Activated CD4-positive, alpha-beta T cell treated with anti-CD3 and anti-CD28 coated beads, Interleukin-2, amount 10 ng/mL, durations not matched to agents 24 days and 14 days (primary cell): ENCODE measurements around the gene SELE. TPM values are rescaled to one million over a fixed set of nuclear protein-coding genes. Genes with fewer than 3 reads are reported as not detected.

Experiments
- DNase-seq: peaks from one replicate; pipeline ENCODE4 v3.0.0; 2022
- H3K27ac Mint-ChIP-seq: one replicate; pipeline ENCODE4 v1.8.0; 2022; ENCODE audit warnings: mild to moderate bottlenecking, mixed read lengths
- H3K27me3 Mint-ChIP-seq: one replicate; pipeline ENCODE4 v1.8.0; 2022; ENCODE audit warnings: mixed read lengths
- H3K36me3 Mint-ChIP-seq: one replicate; pipeline ENCODE4 v1.8.0; 2022; ENCODE audit warnings: low read depth, mild to moderate bottlenecking, mixed read lengths
- H3K4me1 Mint-ChIP-seq: one replicate; pipeline ENCODE4 v1.8.0; 2021; ENCODE audit warnings: mixed read lengths
- H3K4me3 Mint-ChIP-seq: one replicate; pipeline ENCODE4 v1.8.0; 2022; ENCODE audit warnings: mild to moderate bottlenecking, moderate library complexity, mixed read lengths
- H3K9me3 Mint-ChIP-seq: one replicate; pipeline ENCODE4 v1.8.0; 2021; ENCODE audit warnings: mixed read lengths
- intact Hi-C: fragments of 100-400 bp; cut with micrococcal nuclease; formaldehyde crosslinking; loops from one replicate; pipeline ENCODE4 v1.15.1; 2023
- total RNA-seq: library from RNA; stranded (reverse); gene quantifications from 2 replicates; pipeline ENCODE4 v1.2.3, GENCODE V29; 2022

SELE gene
- total RNA-seq, 1 donor from 2014 or later, result not detected

DNA sequence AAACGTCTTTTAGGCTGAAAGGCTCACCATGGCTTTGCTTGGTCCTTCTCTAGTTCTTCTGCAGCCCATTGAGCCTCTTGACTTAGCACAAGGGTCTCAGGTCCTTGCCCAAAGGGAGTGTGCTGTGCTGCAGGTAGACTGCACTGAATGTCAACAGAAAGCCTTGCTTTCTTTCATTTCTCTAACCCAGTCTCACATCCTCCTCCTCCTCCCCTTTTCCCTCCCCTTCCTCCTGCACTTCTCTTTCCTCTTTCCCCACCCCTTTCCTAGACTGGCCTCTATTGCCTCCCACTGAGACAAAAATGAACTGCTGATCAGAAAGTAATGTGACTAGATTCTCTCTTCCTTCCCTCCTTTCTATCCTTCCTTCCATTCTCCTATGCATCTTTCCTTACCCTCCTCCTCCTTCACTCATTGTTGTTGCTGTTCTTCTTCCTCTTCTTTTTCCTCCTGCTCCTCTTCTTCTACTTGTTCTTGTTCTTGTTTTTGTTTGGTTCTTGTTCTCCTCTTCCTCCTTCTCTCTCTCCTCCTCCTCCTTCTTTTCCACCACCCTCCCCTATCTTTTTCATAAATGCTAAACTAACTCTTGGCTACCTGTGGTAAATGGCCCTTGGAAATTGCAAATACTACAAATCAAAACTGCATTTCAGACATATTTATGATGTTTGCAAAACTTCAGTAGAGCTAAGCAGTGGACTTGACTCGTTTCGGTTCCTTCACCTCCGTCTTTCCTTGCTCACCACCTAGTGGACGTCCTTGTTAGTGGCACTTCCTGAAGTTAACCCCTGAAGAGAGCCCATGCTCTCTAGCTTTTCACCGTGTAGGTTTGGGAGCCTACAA is 22.2 kb downstream of the SELE start, which contains the start of gene SELL:
Gene SELL, minus strand, starts transcription at position 152 of the 840 bp plus-strand sequence. Its CDS starts 122 bp downstream, at position 30.
- intact Hi-C loops, result loop anchor here (1.0 to 5.0 kb wide), 9 partner anchors 19 to 1244 kb away; partner anchors contain the start of genes F5, METTL18 and SLC19A2
- peaks cover 18% of the 10 kb centered on the region for H3K36me3 Mint-ChIP-seq
- peak within 1 kb of the TSS; percentile 90 for H3K27ac Mint-ChIP-seq
- H3K27me3 Mint-ChIP-seq, result peaks cover 22% of the 10 kb centered on the region
- peak; percentile 94 for DNase-seq
- H3K9me3 Mint-ChIP-seq, result peaks cover 20% of the 10 kb centered on the region
- H3K4me1 Mint-ChIP-seq, result peaks cover 34% of the 10 kb centered on the region
- peak within 1 kb of the TSS; percentile 89 for H3K4me3 Mint-ChIP-seq

DNA sequence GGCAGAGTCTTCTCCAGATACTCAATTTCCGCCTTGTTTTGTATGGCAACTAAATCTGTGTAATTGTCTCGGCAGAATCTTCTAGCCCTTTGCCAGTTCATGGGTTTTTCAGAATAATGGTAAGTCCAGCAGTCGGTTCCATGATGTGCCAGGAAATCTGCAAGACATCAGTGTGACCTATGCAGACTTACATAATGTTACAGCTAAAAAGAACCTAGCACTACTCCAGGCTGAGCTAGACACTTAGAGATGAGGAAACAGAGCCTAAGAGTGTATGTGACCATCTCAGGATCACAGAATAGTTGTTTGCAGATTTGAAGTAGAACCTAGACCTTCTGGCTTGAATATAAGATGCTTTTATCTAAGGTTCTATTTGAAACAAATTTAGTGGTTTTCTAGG is 25.2 kb downstream of the SELE start:
- H3K36me3 Mint-ChIP-seq, result peaks cover 48% of the 10 kb centered on the region
- peaks cover 4% of the 10 kb centered on the region for H3K9me3 Mint-ChIP-seq

DNA sequence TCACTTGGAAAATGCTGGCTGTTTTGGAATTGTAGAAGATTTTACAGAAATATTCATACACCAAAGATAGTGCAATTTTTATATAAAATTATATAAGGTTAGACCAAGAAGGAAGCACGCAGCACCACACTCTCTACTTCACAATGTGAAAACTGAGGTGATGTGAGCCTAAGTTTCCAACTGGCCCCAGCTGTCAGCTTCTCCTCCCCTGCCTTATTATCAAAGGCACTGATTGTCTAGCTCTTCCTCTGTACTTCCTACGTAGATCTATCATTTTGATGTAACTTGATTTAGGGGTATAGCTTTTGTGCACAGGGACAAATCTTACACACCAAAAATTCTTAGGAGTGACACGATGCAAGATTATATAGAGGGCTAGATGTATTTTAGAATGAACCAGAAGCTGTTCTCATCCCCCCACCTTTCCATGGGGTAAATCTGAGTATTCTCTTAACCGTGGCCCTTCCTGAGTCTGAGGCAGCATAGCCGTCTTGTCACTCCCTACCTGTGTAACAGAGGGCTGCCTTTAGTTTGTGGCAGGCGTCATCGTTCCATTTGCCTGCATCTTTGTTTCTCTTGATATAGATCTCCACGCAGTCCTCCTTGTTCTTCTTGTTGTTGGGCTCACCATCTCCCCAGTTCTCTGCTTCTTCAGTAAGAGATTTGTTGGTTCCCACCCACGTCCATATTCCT is 25.8 kb downstream of the SELE start:
- no peaks in the 10 kb centered on the region for H3K27me3 Mint-ChIP-seq
- no peaks in the 10 kb centered on the region for H3K9me3 Mint-ChIP-seq
- peak; percentile 74 for DNase-seq
- intact Hi-C loops, result loop anchor here (1.0 to 5.0 kb wide), 2 partner anchors 11 to 184 kb away; partner anchors contain the start of gene SCYL3
- peak overlapping the region; percentile 96 for H3K4me3 Mint-ChIP-seq
- peak overlapping the region; percentile 90 for H3K27ac Mint-ChIP-seq
- peaks cover 53% of the 10 kb centered on the region for H3K36me3 Mint-ChIP-seq
- peaks cover 67% of the 10 kb centered on the region for H3K4me1 Mint-ChIP-seq

More for the DNA sequence above, 25.2 kb downstream of the SELE start:
- peak; percentile 70 for DNase-seq
- peaks cover 4% of the 10 kb centered on the region for H3K27me3 Mint-ChIP-seq
- H3K27ac Mint-ChIP-seq, result peak overlapping the region; percentile 90
- peak overlapping the region; percentile 96 for H3K4me3 Mint-ChIP-seq
- peaks cover 61% of the 10 kb centered on the region for H3K4me1 Mint-ChIP-seq
- intact Hi-C loops, result loop anchor here (1.0 to 5.0 kb wide), 2 partner anchors 11 to 184 kb away; partner anchors contain the start of gene SCYL3

DNA sequence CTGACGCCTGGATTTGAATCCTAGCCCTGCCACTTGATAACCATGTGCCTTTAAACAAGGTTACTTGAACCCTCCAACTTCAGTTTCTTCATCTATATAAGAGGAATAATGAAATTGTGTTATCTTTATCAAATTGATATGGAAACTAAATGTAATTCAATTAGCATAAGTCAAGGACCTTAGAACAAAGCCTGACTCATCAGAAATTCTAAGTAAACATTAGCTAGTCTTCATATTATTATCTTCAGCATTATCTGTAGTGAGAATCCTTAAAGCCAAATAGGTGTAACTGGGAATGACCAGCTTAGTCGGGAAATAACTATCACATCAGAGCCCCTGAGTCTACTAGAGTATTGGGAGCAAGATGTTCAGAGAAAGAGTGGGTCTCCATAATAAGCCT is 29.1 kb downstream of the SELE start:
- no peak for DNase-seq
- Mint-ChIP-seq H3K27me3 (no peaks in the 10 kb centered on the region), H3K36me3 (peaks cover 82% of the 10 kb centered on the region), H3K4me1 (peaks cover 81% of the 10 kb centered on the region), H3K27ac (peak overlapping the region; percentile 38), H3K9me3 (peaks cover 4% of the 10 kb centered on the region), H3K4me3 (peak overlapping the region; percentile 53)
- intact Hi-C loops, result loop anchor here (5.0 kb wide), 1 partner anchor 188 kb away; the partner anchor contains the start of gene SCYL3

DNA sequence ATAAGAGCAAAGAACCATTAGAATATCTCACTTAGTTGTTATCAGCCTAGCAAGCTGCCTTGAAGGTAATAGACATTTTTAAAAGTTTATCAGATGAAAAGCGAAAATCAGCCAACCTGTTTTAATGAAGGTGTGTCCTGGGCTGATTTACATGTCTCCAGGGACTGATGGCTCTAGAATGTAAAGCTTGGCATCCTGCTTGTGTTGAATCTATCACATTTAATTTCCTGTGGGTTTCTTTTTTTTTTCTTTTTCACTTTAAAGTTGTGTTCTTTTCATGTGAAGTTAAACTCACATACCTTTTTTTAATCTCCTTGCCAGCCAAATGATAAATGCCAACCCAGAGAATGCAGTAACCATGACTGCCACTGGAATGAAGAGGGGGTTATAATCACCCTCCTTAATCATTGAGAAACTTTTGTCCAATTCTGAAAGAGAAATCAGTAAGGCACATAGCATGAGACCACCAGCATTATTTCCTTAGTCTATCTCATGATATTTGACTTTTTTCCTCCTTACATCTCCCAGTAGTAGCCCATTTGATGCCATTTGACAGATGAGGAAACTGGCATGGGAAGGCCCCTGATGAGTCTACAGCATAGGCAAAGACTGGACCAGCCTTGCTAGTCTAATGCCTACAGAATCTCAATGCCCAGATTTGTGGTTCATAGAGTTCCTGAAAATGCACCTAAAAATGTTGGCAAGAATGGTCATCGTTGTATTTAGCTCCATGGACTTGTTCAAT is 32.4 kb downstream of the SELE start:
- DNase-seq, result no peak
- intact Hi-C loops, result no loop called here

DNA sequence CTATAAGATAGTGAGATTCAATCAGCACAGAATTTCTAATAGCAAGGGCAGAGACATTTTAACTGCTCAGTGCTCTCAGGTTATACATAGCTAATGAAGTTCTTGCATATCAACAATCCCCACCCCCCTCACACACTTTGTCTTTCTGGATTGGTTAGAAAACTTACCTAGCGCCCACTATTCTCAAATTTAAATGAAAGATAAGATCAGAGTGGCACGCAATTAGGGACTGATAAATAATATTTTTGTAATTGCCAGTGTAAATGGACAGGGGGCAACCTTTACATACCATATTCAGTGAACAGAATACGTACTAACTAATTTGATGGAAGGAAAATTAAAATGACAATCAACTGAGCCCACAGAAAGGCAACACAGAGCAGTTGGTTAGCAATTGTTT is 34.2 kb downstream of the SELE start:
- intact Hi-C loops, result loop anchor here (2.0 to 10.0 kb wide), 3 partner anchors 33 to 595 kb away; partner anchors contain the start of genes ATP1B1 and KIFAP3
- H3K27ac Mint-ChIP-seq, result peak overlapping the region; percentile 79
- no peak for DNase-seq
- H3K9me3 Mint-ChIP-seq, result peaks cover 4% of the 10 kb centered on the region
- no peaks in the 10 kb centered on the region for H3K27me3 Mint-ChIP-seq
- peaks cover 84% of the 10 kb centered on the region for H3K4me1 Mint-ChIP-seq
- H3K36me3 Mint-ChIP-seq, result peaks cover 77% of the 10 kb centered on the region
- peak overlapping the region; percentile 30 for H3K4me3 Mint-ChIP-seq

More for the DNA sequence above, 32.4 kb downstream of the SELE start:
- peak overlapping the region; percentile 81 for H3K27ac Mint-ChIP-seq
- no peaks in the 10 kb centered on the region for H3K27me3 Mint-ChIP-seq
- peak overlapping the region; percentile 34 for H3K4me3 Mint-ChIP-seq
- H3K9me3 Mint-ChIP-seq, result peaks cover 4% of the 10 kb centered on the region
- peaks cover 84% of the 10 kb centered on the region for H3K4me1 Mint-ChIP-seq
- H3K36me3 Mint-ChIP-seq, result peaks cover 79% of the 10 kb centered on the region

DNA sequence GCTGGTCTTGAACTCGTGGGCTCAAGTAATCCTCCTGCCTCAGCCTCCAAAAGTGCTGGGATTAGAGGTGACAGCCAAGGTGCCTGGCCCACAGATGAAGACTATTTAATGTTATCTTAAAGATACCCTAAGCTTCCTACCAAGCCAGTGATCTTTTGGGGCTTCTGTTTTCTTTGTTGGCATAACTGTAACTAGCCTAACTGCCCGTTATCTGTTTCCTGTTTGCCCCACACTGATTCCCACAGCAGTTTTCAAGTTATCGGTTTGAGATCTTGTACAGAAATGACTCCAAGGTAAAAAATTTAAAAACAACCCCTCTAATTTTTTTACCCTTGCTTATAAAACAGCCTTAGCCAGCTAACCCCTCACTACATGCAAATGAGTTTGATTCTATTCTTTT is 34.9 kb downstream of the SELE start:
- Mint-ChIP-seq H3K27me3 (no peaks in the 10 kb centered on the region), H3K36me3 (peaks cover 73% of the 10 kb centered on the region), H3K9me3 (peaks cover 4% of the 10 kb centered on the region), H3K4me1 (peaks cover 86% of the 10 kb centered on the region), H3K4me3 (peak overlapping the region; percentile 30), H3K27ac (peak overlapping the region; percentile 79)
- intact Hi-C loops, result loop anchor here (2.0 to 10.0 kb wide), 3 partner anchors 32 to 594 kb away; partner anchors contain the start of genes ATP1B1 and KIFAP3
- DNase-seq, result peak; percentile 75

DNA sequence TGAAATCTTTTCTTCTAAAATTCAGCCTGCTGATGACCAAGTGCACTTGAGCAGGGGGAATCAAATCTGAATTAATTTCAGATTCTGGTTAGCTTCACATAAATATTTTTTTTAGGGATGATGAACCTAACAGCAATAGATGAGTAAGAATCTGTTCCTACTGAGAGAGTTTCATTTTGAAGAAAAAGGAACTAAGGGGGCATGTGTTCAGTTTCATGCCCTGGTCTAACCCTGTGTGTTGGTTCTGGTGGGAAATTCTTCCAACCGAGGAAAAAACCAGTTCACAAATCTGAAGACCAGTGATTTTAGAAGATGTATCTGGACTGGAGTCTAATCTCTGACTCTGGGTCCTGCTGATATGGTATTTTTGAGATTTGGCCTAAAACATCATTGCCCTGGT is 36.1 kb downstream of the SELE start:
- H3K27ac Mint-ChIP-seq, result peak overlapping the region; percentile 79
- H3K4me1 Mint-ChIP-seq, result peaks cover 84% of the 10 kb centered on the region
- H3K27me3 Mint-ChIP-seq, result no peaks in the 10 kb centered on the region
- H3K4me3 Mint-ChIP-seq, result peak overlapping the region; percentile 49
- no peak for DNase-seq
- H3K9me3 Mint-ChIP-seq, result peaks cover 4% of the 10 kb centered on the region
- intact Hi-C loops, result loop anchor here (1.0 to 10.0 kb wide), 4 partner anchors 11 to 593 kb away; partner anchors contain the start of genes ATP1B1 and KIFAP3
- H3K36me3 Mint-ChIP-seq, result peaks cover 62% of the 10 kb centered on the region

DNA sequence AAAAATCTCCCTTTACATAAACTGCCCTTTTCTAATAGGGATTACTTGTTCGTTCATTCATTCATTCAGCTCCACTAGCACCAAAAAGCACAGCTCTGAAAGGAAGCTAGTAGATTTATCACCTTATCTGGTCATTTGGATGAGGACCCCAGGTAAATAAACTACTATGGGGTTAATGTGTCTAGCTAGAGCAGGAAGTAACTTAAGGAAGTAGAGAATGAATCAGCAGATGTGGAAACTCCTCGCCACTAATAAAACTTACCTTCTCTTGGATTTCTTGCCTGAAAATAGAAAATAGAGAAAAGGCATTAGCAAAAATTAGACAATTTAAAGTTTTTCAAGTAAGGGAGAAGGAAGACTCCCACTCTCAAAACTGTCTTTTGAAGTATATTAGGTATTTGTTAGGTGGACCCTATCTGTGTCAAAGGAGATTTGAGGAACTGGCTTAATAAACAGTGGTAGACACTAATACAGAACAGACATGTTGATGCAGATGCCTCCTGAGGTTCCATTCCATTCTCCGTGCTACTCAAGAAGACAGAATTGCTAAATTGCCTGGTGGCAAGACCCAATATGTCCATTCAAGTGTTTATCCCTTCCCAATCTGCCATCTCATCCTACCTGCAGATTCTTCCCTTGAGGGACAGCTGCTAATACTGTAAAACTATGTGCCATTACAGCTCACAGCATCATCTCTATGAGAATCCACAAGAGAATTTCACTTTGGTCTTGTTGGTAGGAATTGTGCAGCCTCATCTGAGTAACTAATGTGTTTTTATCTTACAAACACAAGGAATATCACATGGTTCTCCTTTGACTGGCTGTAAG is 37.4 kb downstream of the SELE start:
- Mint-ChIP-seq H3K27ac (peak overlapping the region; percentile 73), H3K36me3 (peaks cover 51% of the 10 kb centered on the region), H3K4me1 (peaks cover 82% of the 10 kb centered on the region), H3K4me3 (peak overlapping the region; percentile 52), H3K27me3 (no peaks in the 10 kb centered on the region), H3K9me3 (peaks cover 4% of the 10 kb centered on the region)
- intact Hi-C loops, result loop anchor here (1.0 to 10.0 kb wide), 3 partner anchors 12 to 592 kb away; partner anchors contain the start of genes ATP1B1 and KIFAP3
- DNase-seq, result no peak

DNA sequence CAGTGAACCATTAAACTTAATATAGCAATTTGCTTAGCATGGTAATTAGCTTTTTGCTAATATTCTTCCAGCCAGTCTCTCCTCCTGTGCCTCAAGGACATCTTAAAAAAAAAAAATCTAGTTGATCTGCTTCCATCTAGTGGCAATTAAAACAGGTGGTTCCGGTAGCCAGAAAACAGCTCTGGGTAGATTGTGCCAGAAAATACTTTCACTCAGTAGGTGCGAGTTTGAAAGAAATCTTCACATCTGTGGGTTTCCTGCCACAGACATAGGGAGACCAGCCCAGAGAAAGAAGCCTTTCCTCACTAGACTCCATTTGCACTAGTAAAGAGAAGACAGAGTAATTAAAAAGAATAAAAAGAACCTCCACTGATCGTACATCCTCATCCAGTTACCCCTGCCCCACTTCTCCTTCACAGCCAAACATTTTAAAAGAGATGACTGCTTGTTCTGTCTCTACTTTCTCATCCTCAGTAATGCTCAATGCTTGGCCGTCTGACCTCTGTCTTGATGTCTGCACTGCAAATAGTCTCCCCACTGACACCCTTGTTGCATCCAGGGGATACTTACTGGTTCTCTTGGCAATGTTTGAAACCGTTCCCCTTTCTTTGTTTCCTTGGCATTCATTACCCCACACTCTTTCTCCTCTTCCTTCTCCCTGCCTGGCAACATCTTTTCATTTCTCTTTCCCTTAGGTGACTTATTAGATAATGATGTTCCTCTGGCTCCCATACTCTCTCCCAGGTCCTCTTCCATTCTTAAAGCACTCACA is 39.4 kb downstream of the SELE start:
- intact Hi-C loops, result loop anchor here (1.0 to 10.0 kb wide), 5 partner anchors 105 to 590 kb away; partner anchors contain the start of genes ATP1B1, BLZF1, KIFAP3 and NME7
- Mint-ChIP-seq H3K36me3 (peaks cover 49% of the 10 kb centered on the region), H3K9me3 (no peaks in the 10 kb centered on the region), H3K27me3 (no peaks in the 10 kb centered on the region), H3K27ac (peak overlapping the region; percentile 79), H3K4me1 (peaks cover 84% of the 10 kb centered on the region), H3K4me3 (peak overlapping the region; percentile 26)
- peak; percentile 88 for DNase-seq

DNA sequence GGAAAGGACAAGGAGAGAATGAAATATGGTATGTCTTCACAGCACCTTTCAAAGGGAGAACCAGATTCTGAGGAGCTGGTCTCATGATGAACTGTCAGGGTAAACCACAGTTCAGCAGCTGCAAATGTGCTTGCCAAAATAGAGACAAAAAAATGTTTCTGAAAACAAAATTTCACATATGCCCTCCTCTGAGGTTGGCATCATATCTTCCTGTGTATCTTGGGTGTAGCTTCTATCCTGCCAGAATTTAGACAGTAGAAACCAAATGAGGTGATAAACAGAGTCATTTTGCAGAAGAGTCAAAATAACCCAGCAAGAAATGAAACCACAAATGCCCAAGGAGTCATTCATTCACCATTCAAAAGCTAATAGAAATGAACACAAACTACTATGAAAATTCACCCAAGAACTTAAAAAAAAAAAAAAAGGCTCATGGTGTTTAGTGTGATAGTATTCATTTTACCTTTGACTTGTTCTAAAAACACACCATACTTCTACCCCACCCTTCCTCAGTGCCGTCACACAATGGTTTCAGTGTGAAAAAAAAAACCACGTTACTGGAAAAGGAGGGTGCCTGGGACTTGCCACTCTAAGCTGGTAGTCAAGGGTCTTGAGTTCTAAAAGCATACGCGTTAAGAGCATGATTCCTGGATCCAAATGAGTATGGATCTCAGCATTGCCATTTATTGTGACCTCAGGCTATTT is 41.0 kb downstream of the SELE start:
- Mint-ChIP-seq H3K27ac (peak overlapping the region; percentile 79), H3K4me1 (peaks cover 76% of the 10 kb centered on the region), H3K36me3 (peaks cover 39% of the 10 kb centered on the region), H3K9me3 (no peaks in the 10 kb centered on the region), H3K4me3 (peak overlapping the region; percentile 58), H3K27me3 (no peaks in the 10 kb centered on the region)
- DNase-seq, result peak; percentile 87
- intact Hi-C loops, result loop anchor here (1.0 to 10.0 kb wide), 8 partner anchors 13 to 588 kb away; partner anchors contain the start of genes ATP1B1, BLZF1, KIFAP3 and METTL18
